ENCODE data around the gene BASP1. TPM values are rescaled to one million over a fixed set of nuclear protein-coding genes. Genes with fewer than 3 reads are reported as not detected.

Gene BASP1
- total and polyA plus RNA-seq, 2 experiments from 2014 or later, result 134 to 183 TPM

- Histone ChIP-seq H3K4me1 (ENCODE audit: insufficient read depth) (no peaks in the 10 kb centered on the region), H3K36me3 (replicated peaks; ENCODE audit: insufficient read depth, low read depth) (no peaks in the 10 kb centered on the region), H2AFZ (no peak overlapping the region), H3K79me2 (peaks cover 67% of the 10 kb centered on the region), H3K9me3 (ENCODE audit: low read depth) (no peaks in the 10 kb centered on the region), H3K9me2 (replicated peaks; ENCODE audit: insufficient read depth) (no peaks in the 10 kb centered on the region), H4K20me1 (ENCODE audit: insufficient read depth, poor library complexity, severe bottlenecking) (peaks cover 29% of the 10 kb centered on the region), H3K27ac (no peak overlapping the region), H3K27me3 (no peaks in the 10 kb centered on the region), H3K4me2 (no peak overlapping the region), H3K4me3 (no peak overlapping the region)
- WGBS (ENCODE audit: low lambda C conversion rate, missing lambda C conversion rate), result 98% methylated on average over 46 of the region's 57 CpGs
- DNase-seq (ENCODE audit: low spot score), result no peak
- TF ChIP-seq EZH2phosphoT487 (IDR thresholded peaks at IDR 0.05; ENCODE audit: low read depth, severe bottlenecking, unreplicated experiment) (no peak), CTCF (IDR thresholded peaks at IDR 0.05; ENCODE audit: poor library complexity) (no peak), EZH2 (IDR thresholded peaks at IDR 0.05; ENCODE audit: borderline replicate concordance) (no peak)
Observed at GRCh38 chr5:17275289-17276158, 58.1 kb downstream of the BASP1 start.

GRCh38 chr5:17276445-17276844, 59.0 kb downstream of the BASP1 start:
- WGBS (ENCODE audit: low lambda C conversion rate, missing lambda C conversion rate), result 93% methylated on average over 3 of the region's 3 CpGs
- no peak for TF ChIP-seq CTCF (IDR thresholded peaks at IDR 0.05; ENCODE audit: poor library complexity)
- TF ChIP-seq EZH2 (IDR thresholded peaks at IDR 0.05; ENCODE audit: borderline replicate concordance), result no peak
- Histone ChIP-seq H2AFZ (no peak overlapping the region), H3K9me2 (replicated peaks; ENCODE audit: insufficient read depth) (no peaks in the 10 kb centered on the region), H3K27ac (no peak overlapping the region), H3K4me2 (no peak overlapping the region), H3K4me3 (no peak overlapping the region), H3K36me3 (replicated peaks; ENCODE audit: insufficient read depth, low read depth) (no peaks in the 10 kb centered on the region), H3K9me3 (ENCODE audit: low read depth) (no peaks in the 10 kb centered on the region), H3K4me1 (ENCODE audit: insufficient read depth) (no peaks in the 10 kb centered on the region), H3K79me2 (peaks cover 58% of the 10 kb centered on the region), H4K20me1 (ENCODE audit: insufficient read depth, poor library complexity, severe bottlenecking) (peaks cover 25% of the 10 kb centered on the region), H3K27me3 (no peaks in the 10 kb centered on the region)
- no peak for DNase-seq (ENCODE audit: low spot score)

- Histone ChIP-seq H3K79me2 (peaks cover 43% of the 10 kb centered on the region), H3K27ac (no peak overlapping the region), H3K9me2 (replicated peaks; ENCODE audit: insufficient read depth) (no peaks in the 10 kb centered on the region), H3K4me2 (no peak overlapping the region), H3K4me1 (ENCODE audit: insufficient read depth) (no peaks in the 10 kb centered on the region), H3K36me3 (replicated peaks; ENCODE audit: insufficient read depth, low read depth) (no peaks in the 10 kb centered on the region), H3K4me3 (no peak overlapping the region), H3K27me3 (no peaks in the 10 kb centered on the region), H4K20me1 (ENCODE audit: insufficient read depth, poor library complexity, severe bottlenecking) (peaks cover 11% of the 10 kb centered on the region), H3K9me3 (ENCODE audit: low read depth) (no peaks in the 10 kb centered on the region), H2AFZ (no peak overlapping the region)
- DNase-seq (ENCODE audit: low spot score), result no peak
- no peak for TF ChIP-seq CTCF (IDR thresholded peaks at IDR 0.05; ENCODE audit: poor library complexity)
- no peak for TF ChIP-seq EZH2phosphoT487 (IDR thresholded peaks at IDR 0.05; ENCODE audit: low read depth, severe bottlenecking, unreplicated experiment)
- no peak for TF ChIP-seq EZH2 (IDR thresholded peaks at IDR 0.05; ENCODE audit: borderline replicate concordance)
- WGBS (ENCODE audit: low lambda C conversion rate, missing lambda C conversion rate), result 98% methylated on average over 5 of the region's 5 CpGs
Observed at GRCh38 chr5:17277907-17278306, 60.5 kb downstream of the BASP1 start.

Data from hepatocyte (in vitro differentiated cells).